Naive B cell (primary cell): Measurements from ENCODE around the gene ELP2. TPM values are rescaled to one million over a fixed set of nuclear protein-coding genes. Genes with fewer than 3 reads are reported as not detected.
"Not testable (repeated sequence)": the region's sequence is repeated elsewhere in the genome, so short reads cannot be mapped to it uniquely, and the experiment has no call there.

Experiments used
- ATAC-seq, 2 donors: fragments of 150-1000 bp; cut with Tn5 transposase; 2 replicates each; pipeline ENCODE4 v1.10.0; 2021; ENCODE audit warnings: low read depth in 2 of 2, mild to moderate bottlenecking in 2 of 2, moderate library complexity in 2 of 2
- DNase-seq: peaks from one replicate; pipeline ENCODE4 v3.0.0; 2022
- H3K27ac Mint-ChIP-seq, 6 donors: one replicate each; pipeline ENCODE4 v1.8.0; 2020 to 2022; ENCODE audit warnings: mild to moderate bottlenecking in 6 of 6, mixed read lengths in 6 of 6, moderate library complexity in 5 of 6, inconsistent platforms in 2 of 6
- H3K27me3 Mint-ChIP-seq, 3 donors: one replicate each; pipeline ENCODE4 v1.8.0; 2021 to 2022; ENCODE audit warnings: mixed read lengths in 3 of 3, mild to moderate bottlenecking in 1 of 3
- H3K36me3 Mint-ChIP-seq, 2 donors: one replicate each; pipeline ENCODE4 v1.8.0; 2020 to 2022; ENCODE audit warnings: mixed read lengths in 2 of 2, inconsistent platforms in 1 of 2, mild to moderate bottlenecking in 1 of 2
- H3K4me1 Mint-ChIP-seq, 3 donors: one replicate each; pipeline ENCODE4 v1.8.0; 2020 to 2022; ENCODE audit warnings: mixed read lengths in 3 of 3, inconsistent platforms in 1 of 3, mild to moderate bottlenecking in 1 of 3, moderate library complexity in 1 of 3
- H3K4me3 Mint-ChIP-seq, 8 donors: one replicate each; pipeline ENCODE4 v1.8.0; 2020 to 2022; ENCODE audit warnings: mild to moderate bottlenecking in 8 of 8, mixed read lengths in 8 of 8, moderate library complexity in 8 of 8, inconsistent platforms in 2 of 8
- H3K9me3 Mint-ChIP-seq, 7 donors: one replicate each; pipeline ENCODE4 v1.8.0; 2020 to 2022; ENCODE audit warnings: mixed read lengths in 7 of 7, mild to moderate bottlenecking in 5 of 7, inconsistent platforms in 2 of 7, moderate library complexity in 1 of 7
- polyA plus RNA-seq, 6 donors: library from polyadenylated mRNA; unstranded; fragments of 300-500 nt; fragmentation: Illumina TruSeq; gene quantifications; one replicate each; pipeline ENCODE4 v1.2.3, GENCODE V29; 2021; ENCODE audit warnings: low read depth in 6 of 6

The ELP2 gene
- polyA plus RNA-seq, 6 donors from 2014 or later, result 65.3 to 114 (median 80.7) TPM

DNA sequence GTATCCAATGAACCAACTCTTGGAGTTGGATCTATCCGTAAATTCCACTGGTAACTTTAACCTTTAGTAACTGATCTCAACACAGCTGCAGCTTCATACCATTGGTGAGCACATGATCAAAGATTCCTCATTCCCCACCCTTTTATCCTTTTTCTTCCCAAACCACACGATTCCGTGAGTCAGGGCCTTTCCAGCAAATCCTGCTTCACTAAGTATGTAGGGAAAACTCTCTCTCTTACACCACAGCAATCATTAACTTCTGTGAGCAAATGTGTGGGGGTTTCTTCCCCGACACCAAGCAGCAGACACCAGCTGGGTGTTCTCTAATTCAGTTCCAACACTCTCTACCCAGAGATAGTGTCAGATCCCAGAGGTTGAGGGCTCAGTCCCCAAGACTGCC lies 23.5 kb downstream of the ELP2 start:
- Mint-ChIP-seq H3K36me3 (peaks cover 34 to 46% of the 10 kb centered on the region in 2 donors), H3K27ac (peak overlapping the region in 2 of 6 donors; percentile 22 to 36), H3K4me1 (peaks cover 45 to 51% (median 46%) of the 10 kb centered on the region in 3 donors), H3K9me3 (no peaks in the 10 kb centered on the region), H3K27me3 (no peaks in the 10 kb centered on the region), H3K4me3 (no peak overlapping the region)
- DNase-seq (no peak), ATAC-seq (no peak)

DNA sequence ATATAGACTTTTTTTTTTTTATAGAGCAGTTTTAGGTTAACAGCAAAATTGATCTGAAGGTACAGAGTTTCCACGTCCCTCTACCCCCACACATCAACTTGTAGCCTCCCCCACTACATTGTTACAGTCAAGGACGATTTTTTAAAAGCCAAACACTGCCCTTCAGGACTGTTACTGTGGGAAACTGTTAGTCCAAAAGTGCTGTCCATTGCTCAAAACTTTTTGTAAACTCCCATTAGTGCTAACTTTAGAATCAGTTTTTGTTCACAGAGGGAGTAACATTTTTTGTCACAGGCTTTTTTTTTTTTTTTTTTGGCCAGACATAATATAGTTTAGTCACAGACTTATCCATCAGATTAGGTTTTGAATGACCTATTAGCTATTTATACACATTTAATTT lies 24.1 kb downstream of the ELP2 start:
- Mint-ChIP-seq H3K4me1 (peaks cover 44 to 51% (median 50%) of the 10 kb centered on the region in 3 donors), H3K27ac (peak overlapping the region in 1 of 6 donors; percentile 36), H3K27me3 (no peaks in the 10 kb centered on the region), H3K4me3 (no peak overlapping the region), H3K9me3 (no peaks in the 10 kb centered on the region), H3K36me3 (peaks cover 34 to 50% of the 10 kb centered on the region in 2 donors)
- no peak for ATAC-seq
- no peak for DNase-seq

DNA sequence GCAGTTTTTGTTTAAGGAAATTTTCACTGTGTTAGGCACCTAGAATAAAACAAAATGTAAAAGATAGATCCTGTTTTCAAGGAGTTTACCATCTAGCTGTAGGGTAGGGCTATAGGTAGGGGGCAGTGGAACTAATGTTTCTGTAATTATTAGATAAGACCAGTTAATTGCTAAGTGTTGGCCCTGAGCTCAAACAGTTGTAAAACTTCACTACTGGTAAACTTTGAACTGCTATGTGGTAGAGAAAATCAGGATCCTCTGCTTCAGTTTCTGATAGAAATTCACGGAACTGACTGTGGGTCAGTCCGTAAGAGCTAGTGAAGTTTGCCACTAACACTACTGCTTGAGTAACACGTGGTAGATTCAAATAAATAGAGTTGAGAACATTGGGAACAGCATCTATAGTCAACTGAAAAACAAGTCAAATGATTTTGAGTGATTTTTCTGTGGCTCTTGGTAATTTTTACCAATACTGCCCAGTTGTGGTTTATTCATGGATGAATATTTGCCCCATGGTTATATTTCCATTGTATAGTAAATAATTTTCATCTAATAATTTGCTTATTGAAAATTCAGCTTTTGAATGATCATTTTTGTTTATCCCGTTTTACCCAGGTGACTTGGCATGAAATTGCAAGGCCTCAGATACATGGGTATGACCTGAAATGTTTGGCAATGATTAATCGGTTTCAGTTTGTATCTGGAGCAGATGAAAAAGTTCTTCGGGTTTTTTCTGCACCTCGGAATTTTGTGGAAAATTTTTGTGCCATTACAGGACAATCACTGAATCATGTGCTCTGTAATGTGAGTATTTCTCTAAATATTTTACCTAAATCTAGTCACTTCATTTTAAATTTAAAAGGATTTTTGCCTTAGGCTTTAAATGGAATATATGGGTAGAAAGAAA lies 26.4 kb downstream of the ELP2 start:
- Mint-ChIP-seq H3K36me3 (peaks cover 34 to 54% of the 10 kb centered on the region in 2 donors), H3K27ac (peak overlapping the region in 2 of 6 donors; percentile 29 to 67)

DNA sequence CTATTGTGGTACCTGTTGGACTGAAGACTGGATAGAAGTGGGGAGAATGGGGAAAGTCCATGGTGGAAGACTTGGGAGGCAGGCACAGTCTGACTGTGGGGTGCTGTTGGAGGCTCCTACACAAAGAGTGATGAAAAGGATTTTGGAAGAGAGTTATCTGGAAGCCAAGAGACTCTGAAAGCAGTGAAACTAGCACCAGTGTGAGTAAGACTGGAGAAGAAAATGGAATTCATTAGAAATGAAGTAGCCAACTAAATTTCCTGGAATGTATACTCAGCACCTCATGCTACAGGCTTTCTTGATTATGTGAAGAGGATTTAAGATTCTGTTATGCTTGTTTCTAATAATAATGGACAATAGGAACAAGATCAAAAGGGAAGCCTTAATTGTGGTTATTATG lies 27.7 kb downstream of the ELP2 start:
- Mint-ChIP-seq H3K27me3 (no peaks in the 10 kb centered on the region), H3K4me3 (no peak overlapping the region), H3K27ac (peak overlapping the region in 5 of 6 donors; percentile 29 to 76 (median 70)), H3K36me3 (peaks cover 28 to 58% of the 10 kb centered on the region in 2 donors), H3K4me1 (peaks cover 19 to 25% (median 22%) of the 10 kb centered on the region in 3 donors), H3K9me3 (no peaks in the 10 kb centered on the region)
- ATAC-seq (no peak), DNase-seq (no peak)

More for the DNA sequence above, 26.4 kb downstream of the ELP2 start:
- Mint-ChIP-seq H3K9me3 (no peaks in the 10 kb centered on the region), H3K4me1 (peaks cover 21 to 29% (median 28%) of the 10 kb centered on the region in 3 donors), H3K27me3 (no peaks in the 10 kb centered on the region), H3K4me3 (no peak overlapping the region)
- no peak for ATAC-seq
- no peak for DNase-seq

DNA sequence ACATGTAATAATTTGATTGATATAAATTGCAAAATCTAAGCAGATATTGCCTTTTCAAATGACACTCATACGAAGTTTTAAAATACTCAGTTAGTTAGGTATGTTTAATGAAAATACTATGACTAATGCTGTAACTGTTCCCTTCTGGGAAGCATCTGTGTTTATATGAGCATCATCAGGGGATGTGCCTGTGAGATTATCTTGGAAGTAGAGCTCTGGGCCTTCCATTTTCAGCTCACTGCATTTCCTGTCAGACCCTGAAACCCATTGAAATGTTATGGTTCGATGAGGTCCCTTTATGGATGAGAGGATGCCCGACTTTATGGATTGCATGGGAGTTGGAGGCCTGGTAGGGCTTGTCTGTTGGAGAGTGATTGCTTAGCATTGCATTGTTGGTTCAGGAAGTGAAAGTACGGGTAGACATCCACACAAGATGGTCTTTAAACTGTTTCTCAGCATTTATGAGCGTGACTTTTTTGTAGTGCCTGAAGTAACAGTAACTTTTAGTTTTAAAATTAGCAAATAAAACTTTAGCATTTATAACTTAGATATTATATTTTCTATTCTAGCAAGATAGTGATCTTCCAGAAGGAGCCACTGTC lies 28.7 kb downstream of the ELP2 start:
- peaks cover 19 to 55% of the 10 kb centered on the region in 2 donors for H3K36me3 Mint-ChIP-seq
- H3K4me1 Mint-ChIP-seq, result peaks cover 14 to 18% (median 17%) of the 10 kb centered on the region in 3 donors
- H3K27ac Mint-ChIP-seq, result peak overlapping the region in 2 of 6 donors; percentile 36 to 82
- H3K9me3 Mint-ChIP-seq, result no peaks in the 10 kb centered on the region
- peak; percentile 49 to 58 for ATAC-seq
- H3K27me3 Mint-ChIP-seq, result no peaks in the 10 kb centered on the region
- peak overlapping the region in 3 of 8 donors; percentile 5 to 63 (median 30) for H3K4me3 Mint-ChIP-seq
- no peak for DNase-seq

DNA sequence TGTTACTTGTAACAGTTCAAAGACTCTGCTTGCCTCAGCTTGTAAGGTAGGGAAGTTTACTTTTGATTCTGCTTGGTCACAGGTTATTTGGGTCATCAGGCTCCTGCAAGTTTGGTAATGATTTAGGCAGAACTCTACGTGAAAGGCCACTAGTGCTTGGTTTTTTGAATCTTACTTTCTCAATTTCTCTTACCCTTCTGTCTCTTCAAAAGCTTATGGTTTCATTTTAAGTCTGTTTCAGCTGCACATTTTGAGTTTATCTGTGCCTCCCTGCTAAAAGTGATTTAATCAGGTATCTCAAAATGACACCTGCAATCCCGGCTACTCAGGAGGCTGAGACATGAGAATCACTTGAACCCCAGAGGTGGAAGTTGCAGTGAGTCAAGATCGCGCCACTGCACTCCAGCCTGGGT lies 31.3 kb downstream of the ELP2 start:
- Mint-ChIP-seq H3K4me1 (peaks cover 14 to 18% (median 14%) of the 10 kb centered on the region in 3 donors), H3K36me3 (peaks cover 11 to 58% of the 10 kb centered on the region in 2 donors), H3K27ac (no peak overlapping the region), H3K4me3 (no peak overlapping the region), H3K9me3 (no peaks in the 10 kb centered on the region), H3K27me3 (no peaks in the 10 kb centered on the region)
- no peak for DNase-seq
- ATAC-seq, result no peak

DNA sequence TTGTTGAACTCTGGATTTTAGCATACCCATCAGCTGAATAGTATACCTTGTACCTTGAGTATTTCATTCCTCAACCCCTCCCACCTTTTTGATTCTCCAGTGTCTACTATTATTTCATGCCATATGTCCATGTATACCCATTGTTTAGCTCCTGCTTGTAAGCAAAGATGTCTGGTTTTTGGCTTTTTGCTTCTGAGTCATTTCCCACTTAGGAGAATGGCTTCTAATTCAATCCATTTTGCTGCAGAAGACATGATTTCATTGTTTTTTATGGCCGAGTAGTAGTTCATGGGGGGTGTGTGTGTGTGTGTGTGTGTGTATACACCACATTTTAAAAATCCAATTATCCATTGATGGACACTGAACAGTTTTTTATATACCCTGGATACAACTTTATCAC lies 33.3 kb downstream of the ELP2 start:
- H3K9me3 Mint-ChIP-seq, result no peaks in the 10 kb centered on the region
- H3K27me3 Mint-ChIP-seq, result no peaks in the 10 kb centered on the region
- ATAC-seq (no peak), DNase-seq (no peak)
- peaks cover 5 to 7% (median 7%) of the 10 kb centered on the region in 3 donors for H3K4me1 Mint-ChIP-seq
- no peak overlapping the region for H3K4me3 Mint-ChIP-seq
- peaks cover 2 to 56% of the 10 kb centered on the region in 2 donors for H3K36me3 Mint-ChIP-seq
- no peak overlapping the region for H3K27ac Mint-ChIP-seq

DNA sequence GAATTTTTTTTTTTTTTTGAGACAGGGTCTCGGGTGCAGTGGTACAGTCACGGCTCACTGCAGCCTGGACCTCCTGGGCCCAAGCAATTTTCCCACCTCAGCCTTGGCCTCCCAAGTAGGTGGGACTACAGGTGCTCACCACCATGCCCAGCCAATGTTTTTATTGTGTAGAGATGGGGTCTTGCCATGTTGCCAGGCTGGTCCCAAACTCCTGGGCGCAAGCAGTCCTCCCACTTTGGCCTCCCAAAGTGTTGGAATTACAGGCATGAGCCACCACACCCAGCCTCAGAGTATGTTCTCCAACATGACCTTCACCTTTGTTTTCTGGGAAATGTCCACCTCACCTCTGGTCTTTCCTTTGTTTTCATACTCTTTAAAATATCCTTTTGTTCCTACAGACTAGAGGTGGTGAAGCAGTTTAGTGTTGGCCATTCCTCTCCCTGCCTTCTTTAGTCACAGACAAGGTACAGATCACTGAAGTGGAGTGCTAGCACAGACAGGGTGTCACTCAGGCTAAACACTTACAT lies 38.1 kb downstream of the ELP2 start:
- no peak for ATAC-seq
- Mint-ChIP-seq H3K27ac (no peak overlapping the region), H3K36me3 (peaks cover 15 to 34% of the 10 kb centered on the region in 2 donors), H3K4me3 (no peak overlapping the region), H3K27me3 (no peaks in the 10 kb centered on the region), H3K4me1 (no peaks in the 10 kb centered on the region), H3K9me3 (no peaks in the 10 kb centered on the region)
- DNase-seq, result no peak

DNA sequence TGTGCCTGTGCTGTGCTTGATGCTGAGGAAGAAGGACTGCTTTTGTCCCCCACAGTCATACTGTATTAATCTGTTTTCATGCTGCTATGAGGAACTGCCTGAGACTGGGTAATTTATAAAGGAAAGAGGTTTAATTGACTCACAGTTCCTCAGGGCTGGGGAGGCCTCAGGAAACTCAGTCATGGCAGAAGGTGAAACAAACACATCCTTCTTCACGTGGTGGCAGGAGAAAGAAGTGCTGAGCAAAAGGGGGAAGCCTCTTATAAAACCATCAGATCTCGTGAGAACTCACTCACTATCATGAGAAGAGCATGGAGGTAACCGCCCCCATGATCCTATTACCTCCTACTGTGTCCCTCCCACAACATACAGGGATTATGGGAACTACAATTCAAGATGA lies 38.6 kb downstream of the ELP2 start:
- ATAC-seq, H3K4me3 Mint-ChIP-seq, H3K9me3 Mint-ChIP-seq, H3K27me3 Mint-ChIP-seq, DNase-seq, H3K4me1 Mint-ChIP-seq: not testable (repeated sequence)
- Mint-ChIP-seq H3K36me3 (peaks cover 15 to 29% of the 10 kb centered on the region in 2 donors), H3K27ac (peak overlapping the region in 3 of 6 donors; percentile 63 to 80 (median 66))

DNA sequence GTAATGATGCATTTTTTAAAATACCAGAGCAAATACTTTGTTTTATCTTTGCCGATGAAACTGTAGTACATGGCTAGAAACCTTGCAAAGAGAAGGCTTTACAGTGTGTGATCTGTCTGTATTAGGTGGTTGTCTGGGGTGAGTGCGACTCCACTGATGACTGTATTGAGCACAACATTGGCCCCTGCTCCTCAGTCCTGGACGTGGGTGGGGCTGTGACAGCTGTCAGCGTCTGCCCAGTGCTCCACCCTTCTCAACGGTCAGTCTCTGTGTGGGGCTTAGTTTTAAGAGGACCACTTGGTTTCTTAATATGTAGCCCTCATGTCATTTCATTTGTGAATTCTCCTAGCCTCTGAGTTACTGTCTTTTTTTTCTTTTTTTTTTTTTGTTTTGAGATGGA lies 40.2 kb downstream of the ELP2 start:
- ATAC-seq (no peak), DNase-seq (no peak)
- Mint-ChIP-seq H3K4me3 (no peak overlapping the region), H3K27ac (no peak overlapping the region), H3K36me3 (peaks cover 15% of the 10 kb centered on the region in 2 donors), H3K27me3 (no peaks in the 10 kb centered on the region), H3K9me3 (no peaks in the 10 kb centered on the region), H3K4me1 (no peaks in the 10 kb centered on the region)

DNA sequence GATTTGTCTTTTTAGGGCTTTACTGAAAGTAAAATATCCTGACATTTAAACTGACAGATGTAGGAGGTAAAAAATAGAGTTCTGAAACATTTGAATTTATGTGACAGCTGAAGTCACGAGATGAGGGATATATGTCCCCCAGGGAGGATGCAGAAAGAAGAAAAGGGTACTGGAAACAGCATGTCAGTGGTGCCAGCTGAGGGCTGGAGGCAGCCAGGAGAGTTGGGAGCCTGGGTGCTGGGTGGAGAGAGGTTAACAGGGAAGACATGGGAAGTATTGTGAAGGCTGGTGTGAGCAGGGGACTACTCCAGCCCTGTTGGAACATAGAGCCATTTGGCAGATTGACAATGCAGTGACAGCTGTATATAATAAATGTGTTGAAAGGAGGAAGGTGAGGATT lies 45.8 kb downstream of the ELP2 start:
- Mint-ChIP-seq H3K4me1 (peaks cover 17 to 19% (median 18%) of the 10 kb centered on the region in 3 donors), H3K36me3 (peaks cover 13 to 22% of the 10 kb centered on the region in 2 donors), H3K27ac (peak overlapping the region in 2 of 6 donors; percentile 5 to 57), H3K9me3 (no peaks in the 10 kb centered on the region), H3K4me3 (peak overlapping the region in 1 of 8 donors; percentile 2), H3K27me3 (no peaks in the 10 kb centered on the region)
- DNase-seq (no peak), ATAC-seq (no peak)

DNA sequence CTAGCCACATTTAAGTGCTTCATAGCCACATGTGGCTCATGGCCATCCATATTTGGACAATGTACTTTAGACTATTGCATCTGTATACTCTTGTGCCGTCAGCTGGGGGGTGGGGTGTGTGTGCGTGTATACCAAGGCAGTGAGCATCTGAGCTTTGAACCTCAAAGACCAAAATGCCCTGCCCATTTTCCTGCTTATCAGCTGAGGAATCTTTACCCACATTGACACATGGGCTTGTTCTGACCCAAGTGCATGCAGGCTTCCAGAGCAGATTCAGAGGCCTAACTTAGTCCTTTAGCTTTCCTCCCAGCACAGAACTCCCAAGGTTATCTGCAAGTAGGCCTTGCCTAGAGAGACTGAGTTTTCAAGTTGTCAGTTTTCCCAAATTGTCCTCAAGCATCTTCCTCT lies 46.5 kb downstream of the ELP2 start:
- no peaks in the 10 kb centered on the region for H3K27me3 Mint-ChIP-seq
- no peak for ATAC-seq
- no peaks in the 10 kb centered on the region for H3K9me3 Mint-ChIP-seq
- no peak overlapping the region for H3K27ac Mint-ChIP-seq
- H3K4me1 Mint-ChIP-seq, result peaks cover 21 to 22% (median 21%) of the 10 kb centered on the region in 3 donors
- no peak for DNase-seq
- no peak overlapping the region for H3K4me3 Mint-ChIP-seq
- H3K36me3 Mint-ChIP-seq, result peaks cover 13 to 16% of the 10 kb centered on the region in 2 donors

DNA sequence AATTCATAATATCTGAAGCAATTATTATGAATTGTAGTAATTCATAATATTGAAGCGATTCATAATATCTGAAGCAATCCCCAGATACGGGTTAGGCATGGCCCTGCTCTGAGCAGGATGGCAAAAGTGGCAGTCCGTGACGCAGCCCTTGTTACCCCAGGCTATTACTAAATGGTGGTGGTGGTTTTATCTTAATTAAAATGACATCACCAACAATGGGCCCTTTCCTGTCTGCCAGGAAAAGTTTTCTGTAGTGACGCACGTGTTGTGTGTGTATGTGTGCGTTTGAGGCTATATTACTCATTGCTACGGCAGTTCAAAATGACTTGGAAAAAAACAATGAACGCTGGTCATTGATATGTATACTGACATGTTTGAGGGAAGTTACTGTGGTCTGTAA lies 47.0 kb downstream of the ELP2 start:
- ATAC-seq (no peak), DNase-seq (no peak)
- H3K27me3 Mint-ChIP-seq, result no peaks in the 10 kb centered on the region
- no peak overlapping the region for H3K4me3 Mint-ChIP-seq
- H3K36me3 Mint-ChIP-seq, result peaks cover 13 to 16% of the 10 kb centered on the region in 2 donors
- peak overlapping the region in 1 of 6 donors; percentile 59 for H3K27ac Mint-ChIP-seq
- no peaks in the 10 kb centered on the region for H3K9me3 Mint-ChIP-seq
- H3K4me1 Mint-ChIP-seq, result peaks cover 21 to 24% (median 22%) of the 10 kb centered on the region in 3 donors
